GM21367 (cell line): ENCODE data around the gene NRG2.

Source experiments
- ATAC-seq: cut with Tn5 transposase; IDR thresholded peaks from one replicate; pipeline ENCODE4 v1.9.1; 2021; ENCODE audit not compliant: unreplicated experiment

The NRG2 gene

DNA sequence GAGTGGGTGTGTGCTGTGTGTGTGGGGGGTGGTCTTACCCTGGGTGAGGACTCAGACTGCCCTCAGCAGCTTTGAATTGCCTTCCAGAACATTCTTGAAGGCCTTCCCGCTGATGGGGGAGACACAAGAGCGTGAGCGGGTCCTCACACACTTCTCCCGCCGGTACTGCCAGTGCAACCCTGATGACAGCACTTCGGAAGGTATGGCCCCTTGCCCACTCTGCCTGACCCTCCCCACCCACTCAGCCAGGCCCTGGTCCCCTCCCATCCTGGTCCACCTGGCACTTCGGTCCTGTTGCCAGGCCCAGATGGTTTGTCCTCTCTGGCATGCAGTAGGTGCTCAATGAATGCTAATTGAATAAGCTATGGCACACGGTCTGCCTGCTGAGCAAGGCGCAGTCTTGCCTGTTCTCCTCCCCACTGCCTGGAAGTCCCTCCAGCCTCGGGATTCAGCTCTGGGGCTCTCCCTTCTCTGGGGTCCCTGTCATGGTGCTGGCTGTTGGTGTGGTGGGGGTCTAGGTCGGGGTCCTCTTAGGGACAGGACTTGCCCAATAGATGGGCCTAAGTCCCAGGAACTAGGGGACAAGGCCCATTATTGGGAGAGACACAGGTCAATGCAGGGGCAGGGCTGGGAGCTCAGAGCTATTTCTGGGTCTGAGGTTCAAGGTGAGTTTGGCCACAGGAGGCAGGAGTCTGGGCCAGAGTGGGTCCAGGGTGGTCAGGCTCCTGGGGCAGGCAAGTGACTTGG, 221.1 kb downstream of the NRG2 start:
- no peak for ATAC-seq

DNA sequence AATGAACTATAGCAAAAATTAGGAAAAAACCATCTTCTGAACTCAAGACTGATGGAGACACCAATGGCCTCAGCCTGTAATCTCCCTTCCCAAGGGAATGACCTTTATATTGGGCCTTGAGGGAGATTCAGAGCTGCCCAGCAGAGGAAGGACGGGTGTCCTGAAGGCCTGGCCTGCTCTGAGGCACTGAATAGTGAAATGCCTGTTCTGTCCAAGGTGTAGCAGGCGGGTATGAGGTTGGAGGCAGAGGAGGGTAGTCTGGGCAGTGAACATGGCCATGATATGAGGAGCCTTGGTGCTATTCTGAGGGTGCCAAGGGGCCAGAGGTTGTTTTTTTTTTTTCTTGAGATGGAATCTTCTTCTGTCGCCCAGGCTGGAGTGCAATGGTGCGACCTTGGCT, 222.5 kb downstream of the NRG2 start:
- no peak for ATAC-seq

DNA sequence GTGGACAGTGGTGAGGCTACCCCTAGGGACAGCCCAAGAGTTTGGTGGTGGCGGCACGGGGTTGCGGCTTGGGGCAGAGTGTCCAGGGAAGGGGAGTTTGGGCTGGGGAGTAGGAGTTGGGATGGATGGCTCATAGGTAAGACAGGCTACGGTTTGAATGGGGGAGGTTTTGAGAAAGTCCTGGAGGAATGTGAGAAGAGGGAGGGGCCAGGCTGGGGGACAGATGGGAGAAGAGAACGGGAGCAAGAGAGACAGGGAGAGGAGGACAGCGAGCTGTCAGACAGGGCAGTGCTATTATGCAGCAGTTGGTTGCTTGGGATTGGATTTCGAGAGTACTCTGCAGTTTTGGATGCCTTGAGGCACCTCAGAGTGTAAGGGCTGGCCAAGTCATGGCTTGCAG, 223.0 kb downstream of the NRG2 start:
- ATAC-seq = no peak

DNA sequence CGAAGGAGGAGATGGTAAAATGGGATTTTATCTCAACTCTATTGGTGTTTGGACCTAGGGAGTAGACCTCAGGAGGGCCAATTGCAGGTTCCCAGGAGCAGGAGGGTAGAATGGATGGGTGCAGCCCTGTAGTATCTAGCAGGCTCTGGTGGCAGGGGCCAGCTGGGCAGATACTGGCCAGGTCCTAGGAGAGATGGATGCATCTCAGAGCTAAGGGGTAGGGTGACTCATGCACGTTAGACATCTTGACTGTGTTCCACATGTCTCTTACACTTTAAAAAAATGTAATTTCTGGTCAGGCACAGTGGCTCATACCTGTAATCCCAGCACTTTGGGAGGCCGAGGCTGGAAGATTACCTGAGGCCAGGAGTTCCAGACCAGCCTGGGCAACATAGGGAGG, 225.1 kb downstream of the NRG2 start:
- no peak for ATAC-seq

DNA sequence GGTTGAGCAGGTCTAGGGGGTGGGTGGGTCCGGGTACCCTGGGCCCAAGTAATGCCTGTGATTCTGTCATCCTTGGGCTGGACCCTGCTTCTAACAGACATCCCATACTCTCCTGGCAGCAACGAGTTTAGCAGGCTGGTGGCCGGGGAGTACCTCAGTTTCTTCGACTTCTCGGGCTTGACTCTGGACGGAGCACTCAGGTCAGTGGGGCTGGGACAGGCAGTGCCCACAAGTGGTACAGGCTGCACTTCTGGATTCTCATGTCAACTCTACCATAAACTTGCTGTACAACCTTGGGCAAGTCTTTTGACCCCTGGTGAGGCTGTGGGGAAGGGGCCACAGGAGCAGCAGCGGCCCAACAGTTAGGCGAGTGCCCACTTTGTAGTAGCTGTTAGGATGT, 225.7 kb downstream of the NRG2 start:
- no peak for ATAC-seq

DNA sequence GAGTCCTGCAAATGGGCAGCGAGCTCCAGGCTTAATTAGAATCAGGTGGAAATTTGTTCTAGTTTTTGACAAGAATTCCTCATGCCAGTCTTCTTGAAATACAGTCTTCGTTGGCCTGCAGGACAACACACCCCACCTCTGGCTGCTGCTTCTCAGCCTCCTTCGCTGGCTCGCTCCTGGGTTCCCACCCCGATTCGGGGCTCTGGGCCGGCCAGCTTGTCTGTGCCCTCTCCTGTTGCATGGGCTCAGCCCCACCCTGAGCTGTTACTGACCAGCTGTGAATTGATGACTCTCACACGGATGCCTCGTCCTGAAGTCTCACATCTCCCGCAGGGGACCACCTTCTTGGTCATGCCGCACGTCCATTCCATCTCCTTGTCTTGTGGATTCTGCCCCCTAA, 226.5 kb downstream of the NRG2 start:
- no peak for ATAC-seq

DNA sequence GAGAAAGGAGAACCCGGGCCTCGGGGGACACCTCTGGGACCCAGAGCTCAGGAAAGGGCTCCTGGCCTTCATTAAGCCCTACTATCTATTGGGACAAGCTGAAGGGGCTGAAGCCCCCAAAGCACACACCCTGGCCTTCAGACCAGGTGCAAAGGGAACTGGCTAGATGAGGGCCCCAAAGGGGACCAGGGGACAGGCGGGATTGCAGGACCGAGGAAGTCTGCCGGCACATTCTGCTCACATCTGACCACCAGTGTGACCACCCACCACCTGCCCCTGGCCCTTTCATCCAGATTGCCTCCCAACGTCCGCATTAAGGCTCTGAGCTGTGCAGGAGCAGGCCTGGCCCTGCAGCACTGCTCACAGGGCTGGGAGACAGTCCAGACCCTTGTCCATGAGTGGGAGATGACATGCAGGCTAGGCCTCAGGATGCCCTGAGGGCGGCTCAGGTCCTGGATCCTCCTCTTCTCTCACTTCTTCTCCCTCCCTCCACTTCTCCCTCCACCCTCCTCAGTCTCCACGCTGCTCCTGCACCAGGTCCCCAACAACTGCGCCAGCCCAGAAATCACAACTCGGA, 228.3 kb downstream of the NRG2 start:
- ATAC-seq = no peak

DNA sequence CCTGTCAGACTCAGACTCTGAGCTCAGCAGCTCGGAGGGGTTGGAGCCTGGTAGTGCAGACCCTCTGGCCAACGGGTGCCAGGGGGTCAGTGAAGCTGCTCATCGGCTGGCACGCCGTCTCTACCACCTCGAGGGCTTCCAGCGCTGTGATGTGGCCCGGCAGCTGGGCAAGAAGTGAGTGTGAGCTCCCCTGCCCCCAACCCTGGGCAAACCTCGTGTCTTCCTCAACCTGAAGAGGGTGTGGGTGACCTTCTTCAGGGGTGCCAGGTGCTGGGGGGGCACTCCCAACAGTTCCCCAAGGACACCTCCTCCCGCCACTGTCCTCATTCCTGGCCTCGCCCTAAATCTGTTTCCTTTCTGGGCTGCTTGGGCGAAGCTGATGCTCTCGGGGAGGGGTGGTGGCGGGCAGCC, 228.9 kb downstream of the NRG2 start:
- ATAC-seq = no peak

DNA sequence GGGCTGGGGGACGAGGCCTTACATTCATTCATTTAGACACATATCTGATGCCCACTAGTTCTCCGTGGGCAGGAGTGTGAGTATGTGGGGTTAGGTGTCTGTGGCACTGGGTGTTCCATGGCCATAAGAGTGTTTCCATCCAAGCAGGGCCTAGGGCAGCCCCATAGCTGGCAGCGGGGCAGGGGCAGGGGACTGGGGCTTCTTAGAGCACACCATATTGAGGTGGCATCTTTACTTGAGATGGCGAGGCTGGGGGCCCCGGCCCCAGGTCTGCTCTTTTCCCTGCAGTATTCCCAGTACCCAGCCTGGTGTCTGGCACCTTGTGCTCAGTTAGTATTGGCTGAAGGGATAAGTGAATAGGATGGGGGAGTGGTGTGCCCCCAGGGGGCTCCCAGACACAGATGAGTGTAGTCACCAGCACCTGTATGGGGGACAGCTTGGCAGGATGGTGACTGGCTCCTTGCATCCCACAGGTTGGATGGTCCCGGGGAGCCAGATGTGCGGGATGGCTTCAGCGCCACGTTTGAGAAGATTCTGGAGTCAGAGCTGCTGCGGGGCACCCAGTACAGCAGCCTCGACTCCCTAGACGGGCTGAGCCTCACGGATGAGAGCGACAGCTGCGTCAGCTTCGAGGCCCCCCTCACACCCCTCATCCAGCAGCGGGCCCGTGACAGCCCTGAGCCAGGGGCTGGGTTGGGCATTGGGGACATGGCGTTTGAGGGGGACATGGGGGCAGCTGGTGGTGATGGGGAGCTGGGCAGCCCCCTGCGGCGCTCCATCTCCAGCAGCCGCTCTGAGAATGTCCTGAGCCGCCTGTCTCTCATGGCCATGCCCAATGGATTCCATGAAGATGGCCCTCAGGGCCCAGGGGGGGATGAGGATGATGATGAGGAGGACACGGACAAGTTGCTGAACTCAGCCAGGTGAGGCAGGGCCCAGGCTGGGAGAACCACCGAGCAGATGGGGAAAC, 230.0 kb downstream of the NRG2 start:
- no peak for ATAC-seq

DNA sequence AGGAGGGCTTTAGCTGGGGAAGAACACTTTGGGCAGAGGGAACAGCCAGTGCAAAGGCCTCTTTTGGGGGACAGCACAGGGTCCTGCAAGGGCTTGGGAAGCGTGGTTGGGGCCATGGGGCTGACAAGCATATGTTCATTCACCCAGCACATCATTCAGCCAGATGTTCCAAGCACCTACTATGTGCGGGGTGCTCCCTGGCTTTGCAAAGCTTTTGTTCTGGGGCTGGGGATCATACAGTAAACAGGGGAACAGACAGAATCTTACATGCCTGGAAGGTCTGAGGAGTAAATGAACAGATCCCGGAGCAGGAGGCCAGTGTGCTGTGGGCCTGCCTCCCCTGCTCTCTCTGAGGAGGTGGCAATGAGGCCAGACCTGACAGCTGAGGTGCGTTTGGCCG, 230.8 kb downstream of the NRG2 start:
- no peak for ATAC-seq

DNA sequence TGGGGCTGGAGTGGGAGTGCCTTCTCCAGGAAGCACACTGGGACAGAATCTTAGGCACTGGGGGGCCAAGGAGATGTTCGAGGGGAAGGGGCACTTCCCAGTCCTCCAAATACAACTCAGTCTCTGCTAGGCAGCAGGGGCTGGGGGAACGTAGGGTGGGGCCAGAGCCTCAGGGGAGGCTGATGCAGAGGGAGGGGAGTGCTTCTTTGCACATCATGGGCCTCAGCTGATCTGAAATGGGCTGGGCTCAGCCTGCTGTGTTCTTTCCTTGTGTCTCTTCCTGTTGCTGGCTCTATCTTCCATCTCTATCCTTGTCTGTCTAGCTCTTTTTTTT, 231.9 kb downstream of the NRG2 start:
- ATAC-seq = no peak

DNA sequence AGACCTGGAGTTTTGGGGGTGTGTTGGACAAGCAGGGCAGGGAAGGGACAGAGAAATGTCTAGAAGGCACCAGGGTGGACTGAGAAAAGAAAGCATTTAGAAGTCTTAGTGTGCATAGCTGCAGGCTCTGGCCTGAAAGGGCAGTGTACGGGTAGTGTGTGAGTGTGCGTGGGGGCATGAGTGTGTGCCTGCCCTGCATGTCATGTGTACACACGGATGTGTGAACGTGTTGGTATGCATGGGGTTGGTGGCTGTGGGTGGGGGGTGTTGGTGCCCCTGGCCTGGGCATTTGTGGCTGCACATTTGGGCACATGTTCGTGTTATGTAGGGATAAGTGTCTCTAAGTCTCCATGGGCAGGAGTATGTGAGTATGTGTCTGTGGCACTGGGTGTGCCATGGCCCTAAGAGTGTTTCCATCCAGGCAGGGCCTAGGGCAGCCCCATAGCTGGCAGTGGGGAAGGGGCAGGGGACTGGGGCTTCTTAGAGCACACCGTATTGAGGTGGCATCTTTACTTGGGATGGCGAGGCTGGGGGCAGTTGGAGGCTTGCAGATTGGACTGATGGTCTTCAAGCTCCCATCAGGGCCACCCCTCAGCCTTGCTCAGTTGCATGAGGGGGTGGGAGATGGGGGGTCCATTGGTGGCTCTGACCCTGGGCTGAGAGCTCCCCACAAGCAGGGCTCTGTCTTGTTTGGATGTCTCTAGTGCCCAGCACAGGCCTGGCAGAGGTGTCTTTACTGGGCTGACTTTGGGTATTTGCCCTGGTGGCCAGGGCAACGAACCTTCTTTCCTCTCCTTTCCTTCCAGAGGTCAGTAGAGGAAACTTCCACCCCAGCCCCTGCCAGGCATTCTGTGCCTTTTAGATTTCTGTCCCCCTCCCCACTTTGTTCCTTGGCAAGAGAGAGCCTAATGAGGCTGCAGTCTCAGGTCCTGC, 232.5 kb downstream of the NRG2 start:
- no peak for ATAC-seq

DNA sequence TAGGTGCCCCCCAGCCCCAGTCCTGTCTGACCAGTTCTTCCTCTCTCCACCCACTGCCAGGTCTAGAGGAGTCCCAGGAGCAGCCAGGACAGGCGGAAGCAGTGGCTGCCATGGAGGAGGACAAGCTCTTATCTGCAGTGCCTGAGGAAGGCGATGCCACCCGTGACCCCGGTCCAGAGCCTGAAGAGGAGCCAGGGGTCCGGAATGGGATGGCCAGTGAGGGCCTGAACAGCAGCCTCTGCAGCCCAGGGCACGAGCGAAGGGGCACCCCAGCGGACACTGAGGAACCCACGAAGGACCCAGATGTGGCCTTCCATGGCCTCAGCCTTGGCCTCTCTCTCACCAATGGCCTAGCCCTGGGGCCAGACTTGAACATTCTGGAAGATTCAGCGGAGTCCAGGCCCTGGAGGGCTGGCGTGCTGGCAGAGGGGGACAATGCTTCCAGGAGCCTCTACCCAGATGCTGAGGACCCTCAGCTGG, 233.7 kb downstream of the NRG2 start:
- ATAC-seq = no peak

DNA sequence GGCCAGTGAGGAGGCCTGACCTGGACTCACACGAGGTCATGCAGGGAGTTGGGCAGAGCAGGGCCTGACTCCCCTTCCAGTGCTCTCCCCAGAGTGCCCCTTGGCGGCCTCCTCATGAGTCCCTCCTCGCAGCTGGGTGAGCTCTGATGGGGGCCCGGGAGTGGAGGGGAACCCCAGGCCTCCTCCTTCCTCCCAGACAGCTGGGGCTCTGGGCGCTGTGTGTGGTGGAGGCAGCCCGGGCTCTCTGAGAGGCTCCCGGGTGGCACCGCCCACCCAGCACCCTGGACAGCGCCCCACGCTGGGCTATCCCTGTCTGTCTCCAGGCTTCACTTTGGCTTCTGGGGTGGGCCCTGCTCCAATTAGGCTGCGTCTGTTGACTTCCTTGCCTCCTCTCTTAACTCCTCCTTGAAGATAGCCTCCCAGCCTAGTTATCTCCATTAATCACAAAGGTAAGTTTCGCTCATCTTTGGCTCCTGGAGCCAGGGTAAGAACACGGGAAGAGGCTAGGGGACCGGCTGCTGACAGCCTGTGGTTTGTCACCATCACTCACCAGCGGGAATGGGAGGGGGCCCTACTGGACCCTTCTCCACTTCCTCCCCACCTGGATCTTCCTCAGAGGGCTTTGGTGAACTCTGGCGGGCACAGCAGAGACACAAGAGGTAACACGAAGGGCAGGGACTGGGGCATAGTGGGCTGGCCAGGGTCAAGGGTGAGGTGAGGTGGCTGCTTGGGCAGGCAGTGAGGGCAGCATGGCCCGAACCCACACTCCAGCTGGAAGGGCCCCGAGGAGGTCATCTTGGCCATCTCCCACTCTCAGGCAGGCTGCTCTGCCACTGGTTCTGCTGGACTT, 234.4 kb downstream of the NRG2 start:
- no peak for ATAC-seq

DNA sequence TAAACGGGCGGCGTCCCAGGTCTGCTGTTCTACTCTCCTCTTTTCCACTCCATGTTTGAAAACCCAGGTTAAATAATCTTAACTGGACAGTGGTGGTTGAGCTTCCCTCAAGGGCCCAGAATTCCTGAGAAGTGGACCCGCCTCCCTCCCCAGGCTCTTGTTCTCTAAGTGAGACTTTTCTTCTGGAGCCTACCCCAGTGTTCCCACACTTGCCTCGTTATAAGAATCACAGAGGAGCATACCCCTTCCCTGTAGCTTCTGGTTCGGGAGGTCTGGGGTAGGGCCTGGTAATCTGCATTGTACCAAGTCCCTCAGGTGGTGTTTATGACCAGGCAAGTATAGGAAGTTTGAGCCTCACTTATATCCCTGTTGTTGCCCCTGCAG, 235.5 kb downstream of the NRG2 start:
- ATAC-seq = no peak

DNA sequence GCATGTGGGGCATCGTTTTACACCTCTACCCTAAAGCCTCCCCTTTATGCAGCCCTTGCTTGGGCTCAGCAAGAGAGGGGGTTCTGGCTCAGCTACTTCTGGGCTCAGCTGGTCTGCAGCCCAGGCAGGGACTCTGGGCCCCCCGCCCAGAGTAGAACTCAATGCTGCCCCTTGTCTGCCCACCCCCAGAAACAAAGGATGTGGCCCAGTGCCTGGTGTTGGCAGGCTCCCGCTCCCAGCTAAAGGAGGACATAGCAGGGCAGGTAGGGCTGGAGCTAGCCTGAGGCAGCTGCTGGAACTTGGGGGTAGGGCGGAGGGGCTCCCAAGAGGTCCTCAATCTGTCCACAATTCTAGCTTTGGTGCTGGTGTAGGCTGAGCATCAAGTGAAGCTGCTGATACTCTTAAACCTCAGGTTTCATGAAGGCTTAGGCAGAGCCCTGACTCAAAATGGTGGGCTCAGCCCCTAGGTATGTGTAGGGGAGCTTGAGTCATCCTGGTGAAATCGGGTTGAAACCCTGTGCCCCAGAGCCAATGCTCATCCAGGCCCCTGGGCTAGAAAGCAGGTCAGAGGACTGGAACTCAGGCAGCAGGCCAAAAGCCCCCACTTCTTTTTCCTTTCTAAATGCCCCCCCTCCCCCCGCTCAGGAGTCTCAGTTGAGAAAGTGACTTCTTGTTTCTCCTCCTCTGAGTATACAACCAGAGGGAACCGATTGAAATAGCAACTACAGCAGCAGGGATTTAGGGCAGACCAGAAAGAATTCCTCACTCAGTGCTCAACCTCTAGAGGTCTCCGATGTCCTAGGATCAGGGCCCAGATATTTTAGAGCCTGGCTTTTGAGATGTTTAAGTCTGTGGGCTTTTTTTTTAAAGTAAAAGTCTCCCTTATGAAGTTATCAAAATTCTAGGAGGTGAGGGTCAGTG, 236.1 kb downstream of the NRG2 start:
- no peak for ATAC-seq

DNA sequence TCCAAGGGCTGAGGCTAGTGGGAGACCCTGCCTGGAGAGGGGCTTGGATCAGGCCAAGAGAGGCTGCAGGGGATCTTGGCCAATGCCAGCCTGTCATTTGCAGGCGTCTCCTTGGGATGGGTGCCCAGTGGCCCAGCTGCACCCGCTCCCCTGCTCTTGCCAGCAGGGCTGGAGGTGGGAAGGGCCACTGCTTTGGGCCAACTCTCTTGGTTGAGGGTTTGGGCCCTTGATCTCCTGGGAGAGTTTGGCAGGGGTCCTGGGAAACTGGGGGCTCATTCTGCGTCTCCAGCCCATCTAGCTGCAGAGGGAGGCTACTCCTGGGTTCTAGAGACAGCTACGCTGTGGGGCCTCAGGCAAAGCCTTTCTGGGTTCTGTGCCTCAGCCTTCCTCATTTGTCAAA, 237.0 kb downstream of the NRG2 start:
- ATAC-seq = no peak

DNA sequence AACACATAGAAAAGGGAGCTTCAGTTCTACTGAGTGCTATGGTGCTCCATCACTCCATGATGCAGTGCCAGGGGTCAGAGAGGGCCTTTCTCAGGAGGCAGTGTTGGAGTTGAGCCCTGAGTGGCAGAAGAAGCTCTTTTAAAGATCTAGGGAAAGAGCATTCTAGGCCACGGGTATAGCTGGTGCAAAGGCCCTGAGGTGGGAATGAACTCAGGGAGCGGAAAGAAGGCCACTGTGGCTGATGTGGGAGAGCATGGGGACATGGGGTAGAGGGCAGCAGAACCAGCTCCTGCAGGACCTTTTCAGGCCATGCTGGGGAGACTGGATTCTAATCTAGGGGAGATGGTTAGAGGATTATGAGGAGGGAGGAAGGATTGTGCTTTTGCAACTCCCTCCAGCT, 237.6 kb downstream of the NRG2 start:
- no peak for ATAC-seq
